Jurkat, Clone E6-1 (cell line): ENCODE measurements around the gene ITGA7.
"Not testable (repeated sequence)": the region's sequence is repeated elsewhere in the genome, so short reads cannot be mapped to it uniquely, and the experiment has no call there.

Experiments
- DNase-seq: peaks from one replicate; pipeline ENCODE4 v3.0.0-alpha.2; 2011; ENCODE audit warnings: low read depth, low spot score
- H3K4me3 ChIP-seq: 2 replicates; pipeline ENCODE4 v1.5.1; 2011; ENCODE audit warnings: mild to moderate bottlenecking, low read length, control low read depth, moderate library complexity

ITGA7 gene

GRCh38 chr12:55664826-55665225, 42.9 kb downstream of the ITGA7 start:
- H3K4me3 ChIP-seq = no peak overlapping the region
- no peak for DNase-seq

GRCh38 chr12:55663391-55663790, 44.3 kb downstream of the ITGA7 start:
- no peak for DNase-seq
- no peak overlapping the region for H3K4me3 ChIP-seq

- DNase-seq = no peak
- H3K4me3 ChIP-seq = no peak overlapping the region
These were observed 48.0 kb downstream of the ITGA7 start for GRCh38 chr12:55659486-55660385.

- DNase-seq = no peak
- no peak overlapping the region for H3K4me3 ChIP-seq
These were observed 48.9 kb downstream of the ITGA7 start for GRCh38 chr12:55658635-55659391.

- H3K4me3 ChIP-seq = no peak overlapping the region
- no peak for DNase-seq
These were observed 49.5 kb downstream of the ITGA7 start for GRCh38 chr12:55658212-55658611.

GRCh38 chr12:55657212-55657611, 50.5 kb downstream of the ITGA7 start:
- no peak overlapping the region for H3K4me3 ChIP-seq
- no peak for DNase-seq

GRCh38 chr12:55654511-55655214, 53.0 kb downstream of the ITGA7 start:
- DNase-seq = no peak
- no peak overlapping the region for H3K4me3 ChIP-seq

- no peak overlapping the region for H3K4me3 ChIP-seq
- no peak for DNase-seq
These were observed 54.7 kb downstream of the ITGA7 start for GRCh38 chr12:55653031-55653430.

GRCh38 chr12:55652352-55652751, 55.4 kb downstream of the ITGA7 start:
- DNase-seq = no peak
- H3K4me3 ChIP-seq = no peak overlapping the region

GRCh38 chr12:55651299-55651683, 56.4 kb downstream of the ITGA7 start:
- no peak overlapping the region for H3K4me3 ChIP-seq
- DNase-seq = no peak

GRCh38 chr12:55650620-55651298, 56.9 kb downstream of the ITGA7 start:
- not testable (repeated sequence) for DNase-seq

GRCh38 chr12:55647027-55647426, 60.7 kb downstream of the ITGA7 start:
- H3K4me3 ChIP-seq = no peak overlapping the region
- DNase-seq = no peak

More at GRCh38 chr12:55650620-55651298, 56.9 kb downstream of the ITGA7 start:
- H3K4me3 ChIP-seq = not testable (repeated sequence)

- DNase-seq = no peak
- no peak overlapping the region for H3K4me3 ChIP-seq
These were observed 63.1 kb downstream of the ITGA7 start for GRCh38 chr12:55644591-55644990.

GRCh38 chr12:55642669-55643068, 65.0 kb downstream of the ITGA7 start:
- peak; percentile 46 for DNase-seq
- no peak overlapping the region for H3K4me3 ChIP-seq

- DNase-seq = no peak
- H3K4me3 ChIP-seq = no peak overlapping the region
These were observed 65.4 kb downstream of the ITGA7 start for GRCh38 chr12:55642267-55642666.

GRCh38 chr12:55641595-55641994, 66.1 kb downstream of the ITGA7 start:
- H3K4me3 ChIP-seq = no peak overlapping the region
- no peak for DNase-seq

GRCh38 chr12:55637467-55637866, 70.2 kb downstream of the ITGA7 start:
- H3K4me3 ChIP-seq = peak overlapping the region; percentile 1; the same call in 1 of the 2 replicates

GRCh38 chr12:55636853-55637252, 70.9 kb downstream of the ITGA7 start, which contains the start of gene OR10P1:
TSS of gene OR10P1 (plus strand) at chr12:55636892. CDS start at chr12:55636892, 0 bp downstream.
- no peak for DNase-seq
- peak within 1 kb of the TSS; percentile 1; the same call in 1 of the 2 replicates for H3K4me3 ChIP-seq

More at GRCh38 chr12:55637467-55637866, 70.2 kb downstream of the ITGA7 start:
- DNase-seq = peak; percentile 92

GRCh38 chr12:55636116-55636655, 71.5 kb downstream of the ITGA7 start:
- DNase-seq = no peak
- H3K4me3 ChIP-seq = no peak overlapping the region
